HG03045 (cell line): ENCODE data around the gene INKA1.
"Not testable (repeated sequence)": the region's sequence is repeated elsewhere in the genome, so short reads cannot be mapped to it uniquely, and the experiment has no call there.

Experiments used
- ATAC-seq: cut with Tn5 transposase; IDR thresholded peaks from one replicate; pipeline ENCODE4 v1.9.1; 2021; ENCODE audit warnings: mild to moderate bottlenecking, moderate library complexity; ENCODE audit not compliant: unreplicated experiment

Gene INKA1

GRCh38 chr3:49806850-49807249 is 3.8 kb downstream of the INKA1 start:
- ATAC-seq, result no peak

- no peak for ATAC-seq
These were observed 4.5 kb downstream of the INKA1 start for GRCh38 chr3:49807431-49808114.

DNA sequence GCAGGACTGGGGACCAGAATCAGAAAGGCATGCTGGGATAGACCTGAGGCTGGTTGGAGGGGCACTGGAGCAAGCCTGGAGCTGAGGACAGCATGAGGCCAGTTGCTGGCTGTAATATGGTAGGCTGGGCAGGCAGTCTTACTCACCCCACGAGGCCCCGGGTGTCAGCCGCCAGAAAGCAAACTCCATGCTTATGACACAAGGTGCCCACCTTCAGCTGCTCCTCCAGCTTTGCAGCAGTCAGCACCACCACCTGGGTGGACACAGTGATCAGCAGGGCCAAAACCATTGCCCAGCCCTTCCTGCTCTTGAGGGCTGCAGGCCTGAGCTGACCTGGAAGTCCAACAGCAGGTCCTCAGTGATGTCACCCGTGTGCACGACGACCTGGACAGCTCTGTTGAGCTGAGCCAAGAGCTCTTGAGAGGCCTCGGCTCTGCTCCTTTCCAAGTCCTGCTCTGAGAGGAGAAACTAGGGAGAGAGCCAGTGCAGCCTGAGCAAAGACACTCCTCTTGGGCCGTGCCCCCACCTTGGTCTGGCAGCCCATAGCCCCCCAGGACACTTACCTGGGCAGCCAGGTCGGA is 9.9 kb downstream of the INKA1 start:
- ATAC-seq, result no peak

- no peak for ATAC-seq
These were observed 10.6 kb downstream of the INKA1 start, which contains the start of gene UBA7 for GRCh38 chr3:49813497-49814174. Gene UBA7 (minus strand): TSS chr3:49813953. CDS start chr3:49813787, 166 bp downstream.

DNA sequence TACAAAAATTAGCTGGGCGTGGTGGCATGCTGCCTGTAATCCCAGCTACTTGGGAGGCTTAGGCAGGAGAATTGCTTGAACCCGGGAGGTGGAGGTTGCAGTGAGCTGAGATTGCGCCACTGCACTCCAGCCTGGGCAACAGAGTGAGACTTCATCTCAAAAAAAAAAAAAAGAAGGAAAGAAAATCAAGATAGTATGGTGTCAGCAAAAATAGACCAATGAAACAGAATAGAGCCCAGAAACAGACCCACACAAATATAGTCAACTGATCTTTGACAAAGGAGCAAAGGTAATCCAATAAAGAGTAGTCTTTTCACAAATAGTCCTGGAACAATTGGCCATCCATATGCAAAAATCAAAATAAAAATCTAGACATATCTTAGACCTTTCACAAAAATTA is 20.1 kb downstream of the INKA1 start:
- not testable (repeated sequence) for ATAC-seq

DNA sequence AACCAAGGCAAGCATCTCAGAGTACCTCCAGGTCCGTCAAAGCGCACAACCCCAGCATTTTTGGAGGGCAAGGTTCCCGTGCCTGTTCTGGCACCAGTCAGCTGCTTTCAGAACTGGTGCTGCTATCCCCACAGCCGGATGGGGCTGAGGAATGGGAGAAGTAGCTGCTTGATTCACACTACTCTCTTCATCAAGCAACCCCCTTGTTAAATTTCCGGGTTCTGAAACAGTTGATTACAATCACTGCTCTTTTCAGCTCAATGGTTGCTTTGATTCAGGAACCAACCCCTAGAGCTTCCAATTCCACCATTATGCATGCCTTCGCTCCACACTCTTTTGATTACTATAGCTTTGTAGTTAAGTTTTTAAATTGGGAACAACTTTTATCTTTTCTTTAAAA is 23.0 kb downstream of the INKA1 start:
- ATAC-seq, result no peak

DNA sequence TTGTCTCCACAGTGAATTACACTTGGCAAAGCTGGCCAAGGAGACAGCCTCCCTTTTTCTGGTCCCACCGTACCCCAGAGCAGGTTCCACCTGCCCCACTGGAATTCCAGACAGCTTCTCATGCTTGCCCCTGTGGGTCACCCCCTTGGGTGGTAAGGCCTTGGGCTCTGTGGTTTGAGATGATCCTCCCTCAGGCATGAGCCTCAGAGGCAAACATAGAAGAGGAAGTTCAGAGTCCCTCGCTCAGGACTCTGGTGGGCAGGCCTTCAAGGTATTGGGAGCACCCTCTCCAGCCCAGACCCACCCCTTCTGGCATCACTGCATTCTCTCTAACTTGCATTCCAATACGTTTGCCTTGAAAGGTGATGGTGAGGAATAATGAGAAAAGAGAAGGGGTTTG is 28.3 kb downstream of the INKA1 start:
- no peak for ATAC-seq

DNA sequence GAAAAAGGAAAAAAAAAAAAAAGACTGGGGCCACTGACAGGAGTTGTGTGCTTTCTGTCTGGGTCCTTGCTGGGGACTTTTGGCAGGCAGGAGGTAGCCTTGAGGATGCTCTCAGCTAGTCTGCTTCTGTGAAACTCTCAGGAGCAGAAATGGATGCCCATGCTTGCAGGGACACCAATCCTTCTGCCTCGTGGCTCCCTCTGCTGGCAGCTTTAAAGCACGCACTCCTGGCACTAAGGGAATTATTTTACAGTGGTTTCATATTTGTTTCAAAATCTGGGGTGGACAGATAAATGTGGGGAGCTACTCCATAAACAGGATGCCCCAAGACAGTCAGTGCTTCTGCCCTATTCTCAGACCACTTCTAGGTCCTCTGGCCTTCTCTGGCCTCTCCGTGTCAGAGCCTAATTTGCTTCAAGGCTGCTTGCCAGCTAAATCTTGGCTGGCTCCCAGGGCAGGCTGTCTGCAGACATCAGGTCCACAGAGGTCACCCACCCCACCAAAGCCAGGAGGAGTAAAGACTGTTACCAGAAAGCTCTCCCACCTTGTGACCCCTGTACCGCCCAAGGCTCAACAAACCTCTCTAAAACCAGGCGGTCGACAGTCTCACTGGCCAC is 36.2 kb downstream of the INKA1 start:
- no peak for ATAC-seq

DNA sequence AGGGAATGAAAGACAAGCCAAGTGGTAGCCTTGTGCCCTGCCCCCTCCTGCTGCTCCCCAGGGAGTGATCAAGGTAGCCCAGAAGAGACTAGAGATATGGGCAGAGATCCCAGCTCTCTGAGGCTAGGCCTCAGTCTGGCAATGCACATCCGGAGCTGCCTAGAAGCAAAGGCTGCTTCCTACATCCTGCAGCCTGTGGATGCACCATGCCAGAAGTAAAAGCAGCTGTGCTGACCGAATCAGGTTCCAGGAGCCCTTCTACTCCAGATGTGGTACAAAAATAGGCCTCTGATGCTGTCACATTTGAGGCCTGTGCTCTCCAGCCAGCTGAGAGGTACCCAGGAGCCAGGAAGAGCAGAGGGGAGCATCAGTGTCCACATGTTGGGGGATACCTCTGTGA is 37.3 kb downstream of the INKA1 start:
- ATAC-seq, result no peak

GRCh38 chr3:49841126-49841696 is 38.1 kb downstream of the INKA1 start:
- no peak for ATAC-seq

DNA sequence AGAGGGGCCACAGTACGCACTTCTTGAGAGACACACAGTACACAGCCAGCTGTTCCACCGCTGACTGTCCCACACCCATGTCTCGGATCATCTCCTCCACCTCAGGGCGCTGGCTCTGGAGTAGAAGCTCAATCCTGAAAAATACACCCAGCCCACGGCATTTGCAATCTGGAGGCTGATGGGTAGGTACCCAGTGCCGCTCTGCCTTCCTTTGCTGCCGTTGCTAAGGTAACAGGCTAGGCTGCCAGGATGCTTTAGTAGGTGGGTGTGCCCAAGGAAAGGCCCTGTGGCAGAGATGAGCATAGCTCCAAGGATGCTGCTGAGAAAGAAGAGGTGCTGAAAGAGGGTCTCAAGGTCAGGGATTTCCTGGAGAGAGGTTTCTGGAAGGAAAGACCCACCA is 38.7 kb downstream of the INKA1 start:
- ATAC-seq, result no peak

DNA sequence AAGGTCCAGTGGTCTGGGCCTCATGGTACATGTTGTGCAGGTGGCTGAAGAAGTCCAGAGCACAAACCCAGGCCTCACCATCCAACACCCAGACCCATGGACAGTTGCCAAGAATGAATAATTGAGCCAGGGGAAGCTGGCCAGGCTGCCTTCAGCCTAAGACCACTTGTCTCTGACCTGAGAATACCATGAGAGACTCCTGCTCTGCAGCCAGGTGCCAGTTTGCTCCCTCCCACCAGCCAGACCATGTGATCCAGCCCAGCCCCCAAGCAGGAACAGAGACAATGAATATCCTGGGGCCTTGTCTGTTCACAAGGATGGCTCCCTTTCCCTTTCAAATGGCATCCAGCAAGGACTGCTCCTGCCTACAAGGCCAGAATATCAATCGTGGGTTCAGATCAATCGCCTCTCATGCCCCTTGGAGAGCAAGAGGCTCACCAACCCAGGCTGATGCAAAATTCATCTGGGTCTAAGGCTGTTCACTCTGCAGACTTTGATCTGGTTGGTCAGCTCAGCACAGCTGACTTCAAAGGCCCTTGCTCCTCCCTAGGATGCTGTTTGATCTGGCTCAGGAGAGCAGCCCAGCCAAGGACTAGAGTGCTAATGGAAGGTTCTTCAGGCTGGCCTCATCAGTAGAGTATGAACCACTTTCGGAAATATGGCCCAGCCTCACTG is 39.9 kb downstream of the INKA1 start:
- ATAC-seq, result no peak

GRCh38 chr3:49844464-49845183 is 41.6 kb downstream of the INKA1 start:
- no peak for ATAC-seq

DNA sequence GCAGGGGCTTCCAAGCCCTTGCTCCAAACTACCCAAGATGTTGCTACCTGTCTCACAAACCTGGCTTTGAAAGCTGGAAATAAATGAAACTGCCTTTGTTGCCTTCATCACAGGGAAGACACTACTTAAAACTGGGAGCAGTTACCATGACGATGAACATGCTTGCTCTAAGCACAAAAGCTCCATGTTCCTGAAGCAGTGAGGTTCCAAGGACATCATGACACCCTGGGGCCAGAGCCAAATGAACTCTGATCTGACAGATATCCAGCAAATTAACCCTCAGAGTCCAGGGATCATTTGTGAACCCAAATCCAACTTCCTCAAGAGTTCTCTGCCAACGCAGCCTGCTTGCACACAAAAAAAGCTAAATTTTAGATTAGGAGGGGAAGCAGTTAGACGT is 42.6 kb downstream of the INKA1 start:
- ATAC-seq, result no peak
